AG09319 (cell line): ENCODE measurements around the gene ZNF683.
A peak's percentile ranks its signal among the peaks of the same experiment; 100 is the strongest.
"Not testable (repeated sequence)": the region's sequence is repeated elsewhere in the genome, so short reads cannot be mapped to it uniquely, and the experiment has no call there.

Experiments
- DNase-seq: peaks from one replicate; pipeline ENCODE4 v3.0.0-alpha.2; 2010; ENCODE audit warnings: low read depth; ENCODE audit errors: extremely low read depth
- CTCF ChIP-seq: IDR thresholded peaks from 2 replicates; pipeline ENCODE4 v1.5.1; 2011; ENCODE audit warnings: low read depth, mild to moderate bottlenecking, inconsistent platforms, low read length, moderate library complexity

The ZNF683 gene

GRCh38 chr1:26330276-26330675 is 42.3 kb downstream of the ZNF683 start:
- no peak for TF ChIP-seq CTCF
- DNase-seq: no peak

- not testable (repeated sequence) for DNase-seq
Measured at GRCh38 chr1:26329380-26329779, 43.2 kb downstream of the ZNF683 start.

- TF ChIP-seq CTCF: no peak
- DNase-seq: no peak
Measured at GRCh38 chr1:26328597-26328996, 44.0 kb downstream of the ZNF683 start.

- TF ChIP-seq CTCF: no peak
- DNase-seq: no peak
Measured at GRCh38 chr1:26327956-26328362, 44.6 kb downstream of the ZNF683 start.

GRCh38 chr1:26324550-26324949 is 48.0 kb downstream of the ZNF683 start:
- TF ChIP-seq CTCF: no peak
- DNase-seq: no peak

- no peak for DNase-seq
- TF ChIP-seq CTCF: no peak
Measured at GRCh38 chr1:26323382-26323781, 49.2 kb downstream of the ZNF683 start.

GRCh38 chr1:26322042-26322331 is 50.6 kb downstream of the ZNF683 start:
- DNase-seq: no peak
- TF ChIP-seq CTCF: no peak

GRCh38 chr1:26321315-26322041 is 51.1 kb downstream of the ZNF683 start:
- TF ChIP-seq CTCF: peak; percentile 92
- DNase-seq: peak; percentile 59
